CD4-positive, alpha-beta T cell treated with Interleukin-12 subunit alpha and Interleukin-12 subunit beta, for 1 hour (primary cell): ENCODE measurements around the gene ARID3C.

Experiments
- DNase-seq: peaks from one replicate; pipeline ENCODE4 v3.0.0-alpha.2; 2020

Gene ARID3C

GRCh38 chr9:34591917-34592866 lies 36.7 kb downstream of the ARID3C start:
- no peak for DNase-seq

- DNase-seq, result peak; percentile 75
Measured at GRCh38 chr9:34591248-34591916, 37.5 kb downstream of the ARID3C start.

GRCh38 chr9:34590381-34591247 lies 38.3 kb downstream of the ARID3C start:
- DNase-seq, result no peak

GRCh38 chr9:34589636-34590380 lies 39.1 kb downstream of the ARID3C start, which contains the start of gene CNTFR:
CNTFR (minus strand) TSS chr9:34589724; CDS start chr9:34568981, 20,743 bp downstream.
- DNase-seq, result no peak

GRCh38 chr9:34588671-34589635 lies 39.9 kb downstream of the ARID3C start:
- DNase-seq, result no peak

GRCh38 chr9:34587271-34587670 lies 41.6 kb downstream of the ARID3C start:
- no peak for DNase-seq

- no peak for DNase-seq
Measured at GRCh38 chr9:34585946-34586669, 42.8 kb downstream of the ARID3C start.

- DNase-seq, result no peak
Measured at GRCh38 chr9:34584970-34585369, 43.9 kb downstream of the ARID3C start.

GRCh38 chr9:34582787-34583186 lies 46.1 kb downstream of the ARID3C start:
- no peak for DNase-seq

- no peak for DNase-seq
Measured at GRCh38 chr9:34581318-34581717, 47.5 kb downstream of the ARID3C start.

GRCh38 chr9:34580358-34580757 lies 48.5 kb downstream of the ARID3C start:
- no peak for DNase-seq

- no peak for DNase-seq
Measured at GRCh38 chr9:34579808-34580163, 49.1 kb downstream of the ARID3C start.

- DNase-seq, result no peak
Measured at GRCh38 chr9:34579104-34579807, 49.6 kb downstream of the ARID3C start.

GRCh38 chr9:34578241-34579103 lies 50.4 kb downstream of the ARID3C start:
- no peak for DNase-seq

GRCh38 chr9:34577400-34578240 lies 51.2 kb downstream of the ARID3C start:
- no peak for DNase-seq

GRCh38 chr9:34576597-34577399 lies 52.1 kb downstream of the ARID3C start:
- DNase-seq, result no peak
